ENCODE data around the gene SUMF1.

SUMF1 gene

GRCh38 chr3:4359805-4360502 is 107.1 kb downstream of the SUMF1 start:
- Mint-ChIP-seq H3K27ac (peak overlapping the region; percentile 90), H3K4me3 (no peak overlapping the region), H3K9me3 (no peaks in the 10 kb centered on the region), H3K36me3 (peaks cover 8% of the 10 kb centered on the region), H3K4me1 (peaks cover 4% of the 10 kb centered on the region), H3K27me3 (no peaks in the 10 kb centered on the region)

- no peak overlapping the region for H3K4me3 Mint-ChIP-seq
- H3K36me3 Mint-ChIP-seq, result peaks cover 8% of the 10 kb centered on the region
- no peaks in the 10 kb centered on the region for H3K9me3 Mint-ChIP-seq
- H3K27me3 Mint-ChIP-seq, result no peaks in the 10 kb centered on the region
- H3K27ac Mint-ChIP-seq, result no peak overlapping the region
- peaks cover 4% of the 10 kb centered on the region for H3K4me1 Mint-ChIP-seq
These were observed 108.8 kb downstream of the SUMF1 start for GRCh38 chr3:4358273-4358672.

GRCh38 chr3:4356546-4357410 is 110.3 kb downstream of the SUMF1 start:
- Mint-ChIP-seq H3K36me3 (peaks cover 4% of the 10 kb centered on the region), H3K27ac (no peak overlapping the region), H3K4me3 (no peak overlapping the region), H3K4me1 (peaks cover 11% of the 10 kb centered on the region), H3K9me3 (no peaks in the 10 kb centered on the region), H3K27me3 (no peaks in the 10 kb centered on the region)

GRCh38 chr3:4356220-4356540 is 110.9 kb downstream of the SUMF1 start:
- Mint-ChIP-seq H3K36me3 (peaks cover 2% of the 10 kb centered on the region), H3K4me1 (peaks cover 17% of the 10 kb centered on the region), H3K27ac (no peak overlapping the region), H3K4me3 (no peak overlapping the region), H3K9me3 (no peaks in the 10 kb centered on the region), H3K27me3 (no peaks in the 10 kb centered on the region)

GRCh38 chr3:4355401-4356219 is 111.5 kb downstream of the SUMF1 start:
- Mint-ChIP-seq H3K27ac (peak overlapping the region; percentile 70), H3K9me3 (no peaks in the 10 kb centered on the region), H3K36me3 (peaks cover 2% of the 10 kb centered on the region), H3K4me1 (peaks cover 23% of the 10 kb centered on the region), H3K27me3 (no peaks in the 10 kb centered on the region), H3K4me3 (no peak overlapping the region)

- Mint-ChIP-seq H3K27me3 (no peaks in the 10 kb centered on the region), H3K4me1 (peaks cover 20% of the 10 kb centered on the region), H3K9me3 (no peaks in the 10 kb centered on the region), H3K4me3 (peak overlapping the region; percentile 76), H3K27ac (peak overlapping the region; percentile 94), H3K36me3 (no peaks in the 10 kb centered on the region)
These were observed 115.2 kb downstream of the SUMF1 start for GRCh38 chr3:4351872-4352271.

- H3K36me3 Mint-ChIP-seq, result no peaks in the 10 kb centered on the region
- H3K4me3 Mint-ChIP-seq, result peak overlapping the region; percentile 76
- H3K4me1 Mint-ChIP-seq, result peaks cover 20% of the 10 kb centered on the region
- no peaks in the 10 kb centered on the region for H3K9me3 Mint-ChIP-seq
- peak overlapping the region; percentile 94 for H3K27ac Mint-ChIP-seq
- H3K27me3 Mint-ChIP-seq, result no peaks in the 10 kb centered on the region
These were observed 115.8 kb downstream of the SUMF1 start for GRCh38 chr3:4351164-4351855.

GRCh38 chr3:4350789-4351163 is 116.3 kb downstream of the SUMF1 start:
- Mint-ChIP-seq H3K27me3 (no peaks in the 10 kb centered on the region), H3K9me3 (no peaks in the 10 kb centered on the region), H3K4me1 (peaks cover 20% of the 10 kb centered on the region), H3K36me3 (no peaks in the 10 kb centered on the region), H3K4me3 (peak overlapping the region; percentile 76), H3K27ac (peak overlapping the region; percentile 85)

GRCh38 chr3:4343258-4343657 is 123.8 kb downstream of the SUMF1 start:
- Mint-ChIP-seq H3K9me3 (no peaks in the 10 kb centered on the region), H3K27me3 (no peaks in the 10 kb centered on the region), H3K36me3 (peaks cover 7% of the 10 kb centered on the region), H3K27ac (no peak overlapping the region), H3K4me3 (no peak overlapping the region), H3K4me1 (no peaks in the 10 kb centered on the region)

GRCh38 chr3:4341336-4341675 is 125.8 kb downstream of the SUMF1 start:
- Mint-ChIP-seq H3K9me3 (no peaks in the 10 kb centered on the region), H3K4me1 (no peaks in the 10 kb centered on the region), H3K4me3 (no peak overlapping the region), H3K27ac (no peak overlapping the region), H3K36me3 (peaks cover 7% of the 10 kb centered on the region), H3K27me3 (no peaks in the 10 kb centered on the region)

- Mint-ChIP-seq H3K36me3 (peaks cover 7% of the 10 kb centered on the region), H3K4me3 (no peak overlapping the region), H3K27ac (no peak overlapping the region), H3K9me3 (no peaks in the 10 kb centered on the region), H3K4me1 (no peaks in the 10 kb centered on the region), H3K27me3 (no peaks in the 10 kb centered on the region)
These were observed 126.4 kb downstream of the SUMF1 start for GRCh38 chr3:4340411-4341335.

GRCh38 chr3:4340077-4340410 is 127.0 kb downstream of the SUMF1 start:
- no peak overlapping the region for H3K4me3 Mint-ChIP-seq
- peaks cover 7% of the 10 kb centered on the region for H3K36me3 Mint-ChIP-seq
- H3K27me3 Mint-ChIP-seq, result no peaks in the 10 kb centered on the region
- H3K9me3 Mint-ChIP-seq, result no peaks in the 10 kb centered on the region
- H3K27ac Mint-ChIP-seq, result no peak overlapping the region
- no peaks in the 10 kb centered on the region for H3K4me1 Mint-ChIP-seq

GRCh38 chr3:4338751-4339150 is 128.3 kb downstream of the SUMF1 start:
- no peaks in the 10 kb centered on the region for H3K9me3 Mint-ChIP-seq
- H3K27me3 Mint-ChIP-seq, result no peaks in the 10 kb centered on the region
- H3K4me3 Mint-ChIP-seq, result no peak overlapping the region
- H3K27ac Mint-ChIP-seq, result no peak overlapping the region
- no peaks in the 10 kb centered on the region for H3K4me1 Mint-ChIP-seq
- peaks cover 3% of the 10 kb centered on the region for H3K36me3 Mint-ChIP-seq

- no peaks in the 10 kb centered on the region for H3K9me3 Mint-ChIP-seq
- no peak overlapping the region for H3K27ac Mint-ChIP-seq
These were observed 130.1 kb downstream of the SUMF1 start for GRCh38 chr3:4336850-4337546.

More at GRCh38 chr3:4336850-4337546, 130.1 kb downstream of the SUMF1 start:
- Mint-ChIP-seq H3K4me3 (no peak overlapping the region), H3K36me3 (peaks cover 3% of the 10 kb centered on the region), H3K4me1 (no peaks in the 10 kb centered on the region), H3K27me3 (no peaks in the 10 kb centered on the region)
